ENCODE data around the gene MRPS22. TPM values are rescaled to one million over a fixed set of nuclear protein-coding genes. Genes with fewer than 3 reads are reported as not detected.
"Not testable (repeated sequence)": the region's sequence is repeated elsewhere in the genome, so short reads cannot be mapped to it uniquely, and the experiment has no call there.

MRPS22 gene
- total RNA-seq, 1 experiment from 2014 or later = 82.4 TPM

GRCh38 chr3:139378587-139379241 is 34.9 kb downstream of the MRPS22 start:
- no peak overlapping the region for H3K27ac Mint-ChIP-seq (ENCODE audit: unreplicated experiment)
- no peak for TF ChIP-seq CTCF (IDR thresholded peaks at IDR 0.05; ENCODE audit: unreplicated experiment)

GRCh38 chr3:139380575-139380974 is 36.8 kb downstream of the MRPS22 start:
- no peak overlapping the region for H3K27ac Mint-ChIP-seq (ENCODE audit: unreplicated experiment)
- no peaks in the 10 kb centered on the region for H3K9me3 Mint-ChIP-seq (ENCODE audit: low read depth, unreplicated experiment)
- BruUV-seq (replicated peaks) = no TSS peak
- peaks cover 8% of the 10 kb centered on the region for H3K4me1 Mint-ChIP-seq (ENCODE audit: low read depth, unreplicated experiment)
- H3K4me3 Mint-ChIP-seq (ENCODE audit: low read depth, unreplicated experiment) = no peak overlapping the region
- no peak for TF ChIP-seq CTCF (IDR thresholded peaks at IDR 0.05; ENCODE audit: unreplicated experiment)
- CTCF ChIA-PET = no interaction called here
- DNase-seq = no peak
- intact Hi-C loops (cut with micrococcal nuclease; ENCODE audit: unreplicated experiment) = no loop called here
- no peaks in the 10 kb centered on the region for H3K27me3 Mint-ChIP-seq (ENCODE audit: unreplicated experiment)
- peaks cover 24% of the 10 kb centered on the region for H3K36me3 Mint-ChIP-seq (ENCODE audit: insufficient read depth, unreplicated experiment)

More at GRCh38 chr3:139378587-139379241, 34.9 kb downstream of the MRPS22 start:
- no peak for DNase-seq
- peaks cover 8% of the 10 kb centered on the region for H3K4me1 Mint-ChIP-seq (ENCODE audit: low read depth, unreplicated experiment)
- no TSS peak for BruUV-seq (replicated peaks)
- no peaks in the 10 kb centered on the region for H3K27me3 Mint-ChIP-seq (ENCODE audit: unreplicated experiment)
- no peak overlapping the region for H3K4me3 Mint-ChIP-seq (ENCODE audit: low read depth, unreplicated experiment)
- no peaks in the 10 kb centered on the region for H3K9me3 Mint-ChIP-seq (ENCODE audit: low read depth, unreplicated experiment)
- CTCF ChIA-PET = interaction anchor here (0.9 kb wide), 1 partner anchor 25 kb away, joined by 5 read pairs; no protein-coding TSS in a partner anchor
- intact Hi-C loops (cut with micrococcal nuclease; ENCODE audit: unreplicated experiment) = no loop called here
- peaks cover 32% of the 10 kb centered on the region for H3K36me3 Mint-ChIP-seq (ENCODE audit: insufficient read depth, unreplicated experiment)

- H3K4me1 Mint-ChIP-seq (ENCODE audit: low read depth, unreplicated experiment) = peaks cover 23% of the 10 kb centered on the region
- H3K4me3 Mint-ChIP-seq (ENCODE audit: low read depth, unreplicated experiment); H3K27me3 Mint-ChIP-seq (ENCODE audit: unreplicated experiment); BruUV-seq (replicated peaks); CTCF ChIA-PET; DNase-seq; intact Hi-C loops (cut with micrococcal nuclease; ENCODE audit: unreplicated experiment); H3K9me3 Mint-ChIP-seq (ENCODE audit: low read depth, unreplicated experiment); H3K27ac Mint-ChIP-seq (ENCODE audit: unreplicated experiment): not testable (repeated sequence)
- H3K36me3 Mint-ChIP-seq (ENCODE audit: insufficient read depth, unreplicated experiment) = peaks cover 32% of the 10 kb centered on the region
Measured at GRCh38 chr3:139382291-139382690, 38.5 kb downstream of the MRPS22 start.

- H3K27me3 Mint-ChIP-seq (ENCODE audit: unreplicated experiment) = no peaks in the 10 kb centered on the region
- H3K36me3 Mint-ChIP-seq (ENCODE audit: insufficient read depth, unreplicated experiment) = peaks cover 43% of the 10 kb centered on the region
- H3K4me3 Mint-ChIP-seq (ENCODE audit: low read depth, unreplicated experiment) = peak overlapping the region; percentile 84
- peak overlapping the region; percentile 37 for H3K27ac Mint-ChIP-seq (ENCODE audit: unreplicated experiment)
- CTCF ChIA-PET = interaction anchor here (0.6 to 0.7 kb wide), 2 partner anchors 564 to 721 kb away, joined by 3 to 4 read pairs; no protein-coding TSS in a partner anchor
- BruUV-seq (replicated peaks) = no TSS peak
- no peak for TF ChIP-seq CTCF (IDR thresholded peaks at IDR 0.05; ENCODE audit: unreplicated experiment)
- intact Hi-C loops (cut with micrococcal nuclease; ENCODE audit: unreplicated experiment) = no loop called here
- H3K4me1 Mint-ChIP-seq (ENCODE audit: low read depth, unreplicated experiment) = peaks cover 24% of the 10 kb centered on the region
- no peak for DNase-seq
- H3K9me3 Mint-ChIP-seq (ENCODE audit: low read depth, unreplicated experiment) = no peaks in the 10 kb centered on the region
Measured at GRCh38 chr3:139388077-139388476, 44.3 kb downstream of the MRPS22 start.

Data from Calu3 (cell line).